Measurements from ENCODE around the gene CLEC16A. TPM values are rescaled to one million over a fixed set of nuclear protein-coding genes. Genes with fewer than 3 reads are reported as not detected.

The CLEC16A gene
- total and polyA plus RNA-seq, 8 donors = 17.6 to 38.6 (median 21.6) TPM

GRCh38 chr16:11092788-11093571 lies 148.6 kb downstream of the CLEC16A start:
- intact Hi-C loops (cut with DNase I) = no loop called here
- DNase-seq = no peak

GRCh38 chr16:11093572-11094074 lies 149.3 kb downstream of the CLEC16A start:
- ATAC-seq (peak; percentile 39), DNase-seq (no peak)
- H3K9me3 ChIP-seq = no peaks in the 10 kb centered on the region
- H3K36me3 ChIP-seq = peaks cover 0 to 14% of the 10 kb centered on the region in 2 donors
- intact Hi-C loops (cut with DNase I) = no loop called here
- no peak for TF ChIP-seq CTCF (IDR thresholded peaks at IDR 0.05)
- no peak overlapping the region for H3K4me3 ChIP-seq
- H3K4me1 ChIP-seq = peaks cover 16 to 25% of the 10 kb centered on the region in 2 donors
- H3K27me3 ChIP-seq = no peaks in the 10 kb centered on the region
- peak overlapping the region; percentile 57 to 58 for H3K27ac ChIP-seq

More at GRCh38 chr16:11092788-11093571, 148.6 kb downstream of the CLEC16A start:
- peak; percentile 33 for ATAC-seq
- no peak overlapping the region for H3K4me3 ChIP-seq
- H3K36me3 ChIP-seq = peaks cover 0 to 12% of the 10 kb centered on the region in 2 donors
- H3K27me3 ChIP-seq = no peaks in the 10 kb centered on the region
- TF ChIP-seq CTCF (IDR thresholded peaks at IDR 0.05) = no peak
- H3K9me3 ChIP-seq = no peaks in the 10 kb centered on the region
- peak overlapping the region; percentile 57 to 58 for H3K27ac ChIP-seq
- H3K4me1 ChIP-seq = peaks cover 16 to 29% of the 10 kb centered on the region in 2 donors

GRCh38 chr16:11094075-11094856 lies 149.9 kb downstream of the CLEC16A start:
- no peaks in the 10 kb centered on the region for H3K9me3 ChIP-seq
- H3K4me1 ChIP-seq = peaks cover 13 to 25% of the 10 kb centered on the region in 2 donors
- ATAC-seq (peak; percentile 78), DNase-seq (peak in 2 of 4 donors; percentile 73 to 80)
- peaks cover 0 to 20% of the 10 kb centered on the region in 2 donors for H3K36me3 ChIP-seq
- intact Hi-C loops (cut with DNase I) = no loop called here
- TF ChIP-seq CTCF (IDR thresholded peaks at IDR 0.05) = no peak
- no peak overlapping the region for H3K4me3 ChIP-seq
- H3K27me3 ChIP-seq = no peaks in the 10 kb centered on the region
- H3K27ac ChIP-seq = peak overlapping the region; percentile 57 to 58

GRCh38 chr16:11094857-11095565 lies 150.6 kb downstream of the CLEC16A start:
- no peak overlapping the region for H3K4me3 ChIP-seq
- H3K27me3 ChIP-seq = no peaks in the 10 kb centered on the region
- no peak for TF ChIP-seq CTCF (IDR thresholded peaks at IDR 0.05)
- peaks cover 0 to 25% of the 10 kb centered on the region in 2 donors for H3K36me3 ChIP-seq
- intact Hi-C loops (cut with DNase I) = no loop called here
- ATAC-seq (no peak), DNase-seq (no peak)
- H3K4me1 ChIP-seq = peaks cover 12 to 25% of the 10 kb centered on the region in 2 donors
- no peaks in the 10 kb centered on the region for H3K9me3 ChIP-seq
- peak overlapping the region; percentile 57 to 58 for H3K27ac ChIP-seq
